ENCODE results near the gene NR6A1. TPM values are rescaled to one million over a fixed set of nuclear protein-coding genes. Genes with fewer than 3 reads are reported as not detected.

The NR6A1 gene
- total and polyA plus RNA-seq, 9 donors, result 0.41 to 0.93 (median 0.62) TPM

DNA sequence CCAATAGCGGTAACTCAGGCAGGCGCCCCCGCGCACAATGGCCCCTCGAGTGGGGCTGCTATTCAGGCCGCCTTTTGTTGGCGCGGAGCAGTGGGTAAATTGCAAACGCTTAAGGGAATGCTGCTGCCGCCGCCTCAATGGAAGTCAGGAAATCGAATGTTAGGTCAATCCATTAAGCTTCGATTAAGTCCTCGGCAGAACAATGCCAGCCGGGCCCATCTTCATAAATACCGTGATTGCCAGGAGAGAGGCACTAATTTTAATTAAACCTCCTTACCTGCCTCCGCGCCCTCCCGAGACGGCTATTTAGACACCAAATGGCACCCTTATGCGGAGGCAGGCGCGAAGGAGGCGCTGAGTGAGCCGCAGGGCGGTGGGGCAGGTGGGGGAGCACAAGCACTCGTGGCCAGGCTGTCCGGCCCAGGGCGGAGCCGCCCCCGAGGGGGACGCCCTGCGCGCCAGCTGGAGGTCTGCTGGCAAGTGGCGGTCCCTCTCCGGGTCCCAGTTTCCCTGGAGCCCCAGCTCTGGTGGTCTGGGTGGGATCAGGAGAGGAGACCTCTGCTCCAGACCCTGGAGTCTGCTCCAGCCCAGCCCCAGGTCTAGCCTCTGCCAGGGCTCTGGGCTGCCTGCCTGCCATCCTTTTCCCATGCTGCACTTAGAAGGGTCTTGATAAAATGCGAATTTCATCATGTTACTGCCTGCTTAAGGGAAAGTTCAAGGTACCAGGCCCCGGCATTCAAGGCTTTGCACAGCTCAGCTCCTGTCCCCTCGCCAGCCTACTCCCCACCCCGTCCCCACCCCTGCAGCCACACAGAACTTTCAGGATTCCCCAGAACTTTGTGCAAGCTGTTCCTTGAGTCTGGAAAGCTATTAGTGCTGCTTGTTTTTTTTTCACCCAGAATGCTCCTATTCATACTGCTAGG lies 283.6 kb downstream of the NR6A1 start:
- H3K36me3 ChIP-seq (ENCODE audit: control insufficient read depth, insufficient read depth, low read length), result no peaks in the 10 kb centered on the region
- no peak overlapping the region for H3K4me3 ChIP-seq (ENCODE audit: low read length)
- peaks cover 6% of the 10 kb centered on the region for H3K4me1 ChIP-seq (ENCODE audit: control insufficient read depth, insufficient read depth, low read length)
- WGBS (ENCODE audit: insufficient coverage), result 19% methylated on average over 26 of the region's 40 CpGs
- no peaks in the 10 kb centered on the region for H3K9me3 ChIP-seq (replicated peaks; ENCODE audit: control insufficient read depth, low read depth, low read length)
- H3K27ac ChIP-seq (ENCODE audit: low read length), result no peak overlapping the region
- peaks cover 67% of the 10 kb centered on the region for H3K27me3 ChIP-seq (ENCODE audit: control insufficient read depth, insufficient read depth, low read length)
- DNase-seq, result no peak

DNA sequence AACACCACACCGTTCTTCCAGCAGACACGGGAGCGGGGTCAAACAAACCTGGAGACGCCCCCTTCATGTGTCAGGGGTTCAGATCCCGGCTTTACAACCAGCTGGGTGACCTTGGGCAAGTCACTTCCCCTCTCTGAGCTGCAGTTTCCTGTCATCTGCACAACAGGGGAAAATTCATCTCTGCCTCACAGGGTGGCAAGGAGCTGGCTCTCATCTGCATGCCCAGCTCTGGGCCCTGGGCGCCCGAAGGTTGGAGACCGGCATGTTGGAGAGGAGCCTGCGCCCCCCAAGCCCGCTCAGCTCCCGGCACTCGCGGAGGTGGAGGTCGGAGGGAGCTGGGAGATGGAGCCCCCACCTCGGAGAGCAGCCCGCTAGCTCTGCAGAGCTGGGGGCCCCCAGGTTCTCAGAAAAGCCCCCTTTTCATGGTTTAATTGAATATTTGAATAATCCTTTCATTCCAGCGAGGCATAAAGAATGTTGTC lies 284.3 kb downstream of the NR6A1 start:
- Histone ChIP-seq H3K27me3 (ENCODE audit: control insufficient read depth, insufficient read depth, low read length) (peaks cover 71% of the 10 kb centered on the region), H3K4me1 (ENCODE audit: control insufficient read depth, insufficient read depth, low read length) (peaks cover 6% of the 10 kb centered on the region), H3K4me3 (ENCODE audit: low read length) (no peak overlapping the region), H3K27ac (ENCODE audit: low read length) (no peak overlapping the region), H3K36me3 (ENCODE audit: control insufficient read depth, insufficient read depth, low read length) (no peaks in the 10 kb centered on the region), H3K9me3 (replicated peaks; ENCODE audit: control insufficient read depth, low read depth, low read length) (no peaks in the 10 kb centered on the region)
- 44% methylated on average over 8 of the region's 17 CpGs for WGBS (ENCODE audit: insufficient coverage)
- no peak for DNase-seq

DNA sequence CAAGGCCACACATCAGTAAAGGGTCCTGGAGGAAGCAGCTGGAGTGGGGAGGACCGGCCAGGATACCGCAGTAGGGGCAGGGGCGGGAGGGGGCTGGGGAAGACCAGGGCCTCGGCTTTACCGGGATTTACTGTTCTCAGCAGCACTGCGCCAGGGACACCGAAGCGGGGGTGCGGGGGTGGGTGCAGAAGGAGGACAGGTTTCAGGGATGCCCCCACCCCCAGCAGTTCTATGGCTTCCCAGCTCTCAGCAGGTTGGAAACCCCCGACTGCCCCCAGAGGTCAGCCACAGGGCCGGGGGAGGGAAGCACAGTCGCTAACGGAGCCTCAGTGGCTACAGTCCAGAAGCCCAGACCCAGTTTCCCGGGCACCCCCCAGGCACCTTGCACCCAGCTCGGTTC lies 285.2 kb downstream of the NR6A1 start:
- no peak for DNase-seq
- Histone ChIP-seq H3K4me3 (ENCODE audit: low read length) (no peak overlapping the region), H3K27me3 (ENCODE audit: control insufficient read depth, insufficient read depth, low read length) (peaks cover 77% of the 10 kb centered on the region), H3K36me3 (ENCODE audit: control insufficient read depth, insufficient read depth, low read length) (no peaks in the 10 kb centered on the region), H3K9me3 (replicated peaks; ENCODE audit: control insufficient read depth, low read depth, low read length) (no peaks in the 10 kb centered on the region), H3K27ac (ENCODE audit: low read length) (no peak overlapping the region), H3K4me1 (ENCODE audit: control insufficient read depth, insufficient read depth, low read length) (peaks cover 6% of the 10 kb centered on the region)
- WGBS (ENCODE audit: insufficient coverage), result 50% methylated on average over 6 of the region's 15 CpGs

DNA sequence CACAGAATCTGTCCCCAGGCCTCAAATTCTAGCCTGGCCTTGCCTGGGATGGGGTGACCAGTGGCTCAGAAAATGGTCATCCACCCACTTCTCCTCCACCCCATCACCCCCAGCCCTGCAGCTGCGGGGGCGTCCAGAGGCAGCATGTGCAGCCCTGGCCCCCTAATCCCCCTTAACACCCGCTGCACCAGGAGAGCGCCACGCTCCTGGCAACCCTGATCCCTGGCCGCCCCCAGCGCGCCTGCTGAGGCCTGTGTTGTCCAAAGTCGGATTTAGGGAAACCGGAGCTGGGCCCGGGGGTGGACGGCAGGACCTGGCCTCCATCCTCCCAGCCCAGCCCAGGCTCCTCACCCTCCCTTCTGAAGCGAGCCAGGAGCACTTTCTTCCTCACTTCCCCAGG lies 285.9 kb downstream of the NR6A1 start:
- 32% methylated on average over 12 of the region's 13 CpGs for WGBS (ENCODE audit: insufficient coverage)
- no peak overlapping the region for H3K4me3 ChIP-seq (ENCODE audit: low read length)
- peaks cover 82% of the 10 kb centered on the region for H3K27me3 ChIP-seq (ENCODE audit: control insufficient read depth, insufficient read depth, low read length)
- no peaks in the 10 kb centered on the region for H3K36me3 ChIP-seq (ENCODE audit: control insufficient read depth, insufficient read depth, low read length)
- peaks cover 6% of the 10 kb centered on the region for H3K4me1 ChIP-seq (ENCODE audit: control insufficient read depth, insufficient read depth, low read length)
- no peak overlapping the region for H3K27ac ChIP-seq (ENCODE audit: low read length)
- H3K9me3 ChIP-seq (replicated peaks; ENCODE audit: control insufficient read depth, low read depth, low read length), result no peaks in the 10 kb centered on the region
- no peak for DNase-seq

DNA sequence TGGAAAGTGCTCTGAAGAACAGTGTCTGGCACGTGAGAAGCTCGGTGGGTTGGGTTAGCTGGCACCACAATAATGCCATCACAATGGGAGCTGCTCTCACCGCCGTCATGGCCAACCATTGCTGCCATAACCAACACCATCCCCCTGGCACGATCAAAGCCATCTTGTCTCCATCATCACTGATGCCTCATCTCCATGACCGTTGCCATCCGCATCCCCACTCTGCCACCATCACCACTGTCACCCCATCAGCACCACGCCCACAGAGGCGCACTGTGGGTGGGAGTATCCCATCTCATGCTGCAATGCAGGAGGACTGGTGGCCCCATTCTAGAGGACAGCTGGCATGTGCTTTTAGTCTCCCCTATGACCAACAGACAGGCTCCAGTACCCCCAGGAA lies 287.6 kb downstream of the NR6A1 start:
- H3K4me3 ChIP-seq (ENCODE audit: low read length), result no peak overlapping the region
- no peaks in the 10 kb centered on the region for H3K36me3 ChIP-seq (ENCODE audit: control insufficient read depth, insufficient read depth, low read length)
- H3K27me3 ChIP-seq (ENCODE audit: control insufficient read depth, insufficient read depth, low read length), result peaks cover 83% of the 10 kb centered on the region
- H3K4me1 ChIP-seq (ENCODE audit: control insufficient read depth, insufficient read depth, low read length), result peaks cover 6% of the 10 kb centered on the region
- H3K27ac ChIP-seq (ENCODE audit: low read length), result no peak overlapping the region
- H3K9me3 ChIP-seq (replicated peaks; ENCODE audit: control insufficient read depth, low read depth, low read length), result no peaks in the 10 kb centered on the region
- no peak for DNase-seq
- 94% methylated on average over 7 of the region's 9 CpGs for WGBS (ENCODE audit: insufficient coverage)

DNA sequence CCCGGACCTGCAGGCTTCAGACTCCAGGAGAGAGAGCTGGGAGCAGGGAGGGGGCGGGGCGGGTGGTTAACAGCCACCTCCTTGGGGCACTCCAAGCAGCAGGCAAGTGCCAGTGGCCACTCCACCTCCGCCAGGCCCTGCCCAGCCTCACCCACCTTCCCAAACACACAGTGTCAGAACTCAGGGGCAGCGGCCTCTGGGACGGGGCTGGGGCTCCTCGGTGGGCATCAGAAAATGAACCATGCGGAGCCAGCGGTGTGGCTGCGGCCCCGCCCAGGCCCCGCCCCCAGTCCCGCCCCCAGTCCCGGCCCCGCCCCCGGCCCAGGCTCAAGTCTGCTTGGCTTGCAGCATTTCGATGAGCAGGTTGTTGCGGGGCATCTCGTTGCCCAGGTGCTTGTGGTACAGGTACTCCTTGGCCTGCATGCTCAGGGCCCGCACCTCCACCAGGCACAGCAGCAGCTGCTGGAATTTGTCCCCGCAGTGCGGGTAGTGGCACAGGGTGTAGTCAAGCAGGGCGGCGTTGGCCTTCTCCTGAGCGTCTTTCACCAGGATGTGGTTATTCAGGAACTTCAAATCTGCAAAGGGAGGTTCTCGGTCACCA lies 288.6 kb downstream of the NR6A1 start:
- 27% methylated on average over 22 of the region's 26 CpGs for WGBS (ENCODE audit: insufficient coverage)
- H3K9me3 ChIP-seq (replicated peaks; ENCODE audit: control insufficient read depth, low read depth, low read length), result no peaks in the 10 kb centered on the region
- H3K27me3 ChIP-seq (ENCODE audit: control insufficient read depth, insufficient read depth, low read length), result peaks cover 81% of the 10 kb centered on the region
- no peak overlapping the region for H3K27ac ChIP-seq (ENCODE audit: low read length)
- no peaks in the 10 kb centered on the region for H3K36me3 ChIP-seq (ENCODE audit: control insufficient read depth, insufficient read depth, low read length)
- peaks cover 11% of the 10 kb centered on the region for H3K4me1 ChIP-seq (ENCODE audit: control insufficient read depth, insufficient read depth, low read length)
- no peak for DNase-seq
- H3K4me3 ChIP-seq (ENCODE audit: low read length), result no peak overlapping the region

DNA sequence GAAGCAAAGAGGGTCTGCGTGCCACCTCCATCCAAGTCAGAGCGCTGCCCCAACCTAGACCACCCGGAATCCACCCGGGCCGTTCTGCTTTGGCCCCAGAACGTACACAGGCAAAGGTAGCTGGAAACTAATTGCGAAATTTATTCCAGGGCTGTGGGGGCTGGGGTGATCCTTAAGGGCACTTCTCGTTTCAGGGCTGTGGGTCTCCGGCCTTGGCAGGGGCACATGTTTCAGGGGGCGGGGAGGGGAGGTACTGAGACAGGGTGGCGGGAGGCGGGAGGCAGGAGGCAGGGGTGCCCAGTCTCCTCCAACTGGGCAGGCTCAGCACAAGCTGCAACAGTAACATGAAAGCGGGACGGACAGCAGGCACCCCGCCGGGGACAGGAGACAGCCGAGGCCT lies 290.0 kb downstream of the NR6A1 start:
- Histone ChIP-seq H3K9me3 (replicated peaks; ENCODE audit: control insufficient read depth, low read depth, low read length) (no peaks in the 10 kb centered on the region), H3K4me1 (ENCODE audit: control insufficient read depth, insufficient read depth, low read length) (peaks cover 11% of the 10 kb centered on the region), H3K4me3 (ENCODE audit: low read length) (no peak overlapping the region), H3K36me3 (ENCODE audit: control insufficient read depth, insufficient read depth, low read length) (no peaks in the 10 kb centered on the region), H3K27ac (ENCODE audit: low read length) (no peak overlapping the region), H3K27me3 (ENCODE audit: control insufficient read depth, insufficient read depth, low read length) (peaks cover 81% of the 10 kb centered on the region)
- DNase-seq, result no peak
- WGBS (ENCODE audit: insufficient coverage), result 57% methylated on average over 14 of the region's 17 CpGs

DNA sequence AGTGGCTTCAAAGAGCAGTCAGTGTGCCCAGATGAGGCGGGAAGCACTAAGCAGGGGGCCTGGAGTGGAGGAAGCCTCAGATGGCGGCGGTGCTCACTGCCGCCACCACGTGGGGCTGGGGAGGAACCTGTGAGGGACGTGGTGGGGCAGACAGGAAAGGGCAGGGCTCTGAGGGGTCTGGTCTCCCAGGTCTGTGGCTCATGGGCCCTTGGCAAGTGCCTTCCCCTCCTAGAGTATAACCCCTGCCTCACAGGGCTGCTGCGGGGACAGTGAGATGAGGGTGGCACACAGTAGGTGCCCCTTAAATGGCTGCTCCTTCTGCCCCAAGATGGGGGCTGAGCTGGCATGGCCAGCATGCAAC lies 290.5 kb downstream of the NR6A1 start:
- Histone ChIP-seq H3K27me3 (ENCODE audit: control insufficient read depth, insufficient read depth, low read length) (peaks cover 81% of the 10 kb centered on the region), H3K4me1 (ENCODE audit: control insufficient read depth, insufficient read depth, low read length) (peaks cover 11% of the 10 kb centered on the region), H3K4me3 (ENCODE audit: low read length) (no peak overlapping the region), H3K9me3 (replicated peaks; ENCODE audit: control insufficient read depth, low read depth, low read length) (no peaks in the 10 kb centered on the region), H3K36me3 (ENCODE audit: control insufficient read depth, insufficient read depth, low read length) (no peaks in the 10 kb centered on the region), H3K27ac (ENCODE audit: low read length) (no peak overlapping the region)
- 17% methylated on average over 4 of the region's 7 CpGs for WGBS (ENCODE audit: insufficient coverage)
- DNase-seq, result no peak

DNA sequence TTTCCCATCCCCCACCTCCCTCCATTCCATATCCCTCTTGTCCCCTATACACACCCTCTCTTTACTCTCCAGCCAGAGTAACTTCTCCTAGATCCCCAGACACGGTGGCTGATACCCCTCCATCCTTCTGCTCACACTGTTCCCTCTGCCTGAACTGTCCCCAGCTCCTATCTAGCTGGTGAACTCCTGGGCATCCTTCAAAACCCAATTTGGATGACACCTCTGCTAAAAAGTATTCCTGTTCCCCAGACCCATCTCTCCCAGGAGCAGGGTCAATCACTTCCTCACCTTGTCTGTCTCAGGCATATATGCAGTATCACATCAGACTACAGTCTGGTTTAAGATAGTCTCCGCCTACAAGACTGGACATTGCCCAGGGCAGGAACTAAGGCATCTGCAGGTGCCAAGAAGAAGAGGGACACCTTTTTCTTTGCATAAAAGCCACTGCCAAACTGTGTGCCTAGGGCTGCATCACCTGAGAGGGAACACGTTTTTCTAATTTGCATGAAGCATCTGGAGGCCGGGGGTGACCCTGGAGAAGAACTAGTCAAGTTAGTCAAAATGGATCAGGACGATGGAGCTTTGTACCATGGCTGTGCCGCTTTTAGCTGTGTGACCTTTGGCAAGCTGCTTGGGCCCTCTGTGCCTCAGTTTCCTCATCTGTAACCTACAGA lies 291.0 kb downstream of the NR6A1 start:
- Histone ChIP-seq H3K4me1 (ENCODE audit: control insufficient read depth, insufficient read depth, low read length) (peaks cover 11% of the 10 kb centered on the region), H3K27ac (ENCODE audit: low read length) (no peak overlapping the region), H3K4me3 (ENCODE audit: low read length) (no peak overlapping the region), H3K27me3 (ENCODE audit: control insufficient read depth, insufficient read depth, low read length) (peaks cover 79% of the 10 kb centered on the region), H3K36me3 (ENCODE audit: control insufficient read depth, insufficient read depth, low read length) (no peaks in the 10 kb centered on the region), H3K9me3 (replicated peaks; ENCODE audit: control insufficient read depth, low read depth, low read length) (no peaks in the 10 kb centered on the region)
- no peak for DNase-seq
- 44% methylated on average over 6 of the region's 6 CpGs for WGBS (ENCODE audit: insufficient coverage)

DNA sequence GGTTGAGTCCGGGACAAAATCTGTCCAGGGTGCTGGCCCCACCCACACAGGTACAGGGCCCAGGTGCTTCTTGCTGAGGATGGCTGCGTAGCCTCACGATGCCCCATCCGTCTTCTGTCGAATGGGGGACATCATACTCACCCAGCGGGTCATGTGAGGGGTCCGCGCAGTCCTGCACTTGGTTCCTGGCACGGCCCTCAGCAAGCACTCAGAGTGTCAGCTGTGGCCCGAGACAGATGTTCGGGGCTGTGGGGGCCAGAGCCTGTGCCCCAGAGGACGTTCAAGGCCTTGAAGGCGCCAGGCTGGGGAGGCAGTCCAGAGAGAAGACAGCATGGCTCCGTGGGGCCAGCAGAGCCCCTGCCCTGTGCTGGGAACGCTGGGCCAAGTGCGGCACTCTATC lies 291.7 kb downstream of the NR6A1 start:
- Histone ChIP-seq H3K9me3 (replicated peaks; ENCODE audit: control insufficient read depth, low read depth, low read length) (no peaks in the 10 kb centered on the region), H3K4me3 (ENCODE audit: low read length) (no peak overlapping the region), H3K36me3 (ENCODE audit: control insufficient read depth, insufficient read depth, low read length) (no peaks in the 10 kb centered on the region), H3K27me3 (ENCODE audit: control insufficient read depth, insufficient read depth, low read length) (peaks cover 78% of the 10 kb centered on the region), H3K4me1 (ENCODE audit: control insufficient read depth, insufficient read depth, low read length) (peaks cover 11% of the 10 kb centered on the region), H3K27ac (ENCODE audit: low read length) (no peak overlapping the region)
- no peak for DNase-seq
- WGBS (ENCODE audit: insufficient coverage), result 70% methylated on average over 15 of the region's 16 CpGs
